MG63 (cell line): ENCODE measurements around the gene GSTM2. TPM values are rescaled to one million over a fixed set of nuclear protein-coding genes. Genes with fewer than 3 reads are reported as not detected.

ENCODE experiments used
- DNase-seq: peaks from one replicate; pipeline ENCODE4 v3.0.0-alpha.2; 2020
- H3K27me3 ChIP-seq: fragments of 250-450 bp; sonication (Bioruptor Pico); 2 replicates; pipeline ENCODE4 v1.5.1; 2020; ENCODE audit warnings: mild to moderate bottlenecking, moderate library complexity
- H3K36me3 ChIP-seq: fragments of 250-450 bp; sonication (Bioruptor Pico); 2 replicates; pipeline ENCODE4 v1.5.1; 2020; ENCODE audit warnings: mild to moderate bottlenecking, moderate library complexity
- H3K4me3 ChIP-seq: fragments of 250-450 bp; sonication (Bioruptor Pico); 2 replicates; pipeline ENCODE4 v1.5.1; 2020; ENCODE audit warnings: mild to moderate bottlenecking, moderate library complexity
- H3K9me3 ChIP-seq: fragments of 250-450 bp; sonication (Bioruptor Pico); 2 replicates; pipeline ENCODE4 v1.5.1; 2020; ENCODE audit warnings: mild to moderate bottlenecking, moderate library complexity
- total RNA-seq: library from RNA; depleted of rRNA; stranded (reverse); fragments of >200 nt; shearing (Covaris generic); gene quantifications from 2 replicates; pipeline ENCODE4 v1.2.3, GENCODE V29; 2014; ENCODE audit warnings: low replicate concordance; rRNA removed

GSTM2 gene
- total RNA-seq, result 20.0 and 22.2 TPM in 2 replicates

DNA sequence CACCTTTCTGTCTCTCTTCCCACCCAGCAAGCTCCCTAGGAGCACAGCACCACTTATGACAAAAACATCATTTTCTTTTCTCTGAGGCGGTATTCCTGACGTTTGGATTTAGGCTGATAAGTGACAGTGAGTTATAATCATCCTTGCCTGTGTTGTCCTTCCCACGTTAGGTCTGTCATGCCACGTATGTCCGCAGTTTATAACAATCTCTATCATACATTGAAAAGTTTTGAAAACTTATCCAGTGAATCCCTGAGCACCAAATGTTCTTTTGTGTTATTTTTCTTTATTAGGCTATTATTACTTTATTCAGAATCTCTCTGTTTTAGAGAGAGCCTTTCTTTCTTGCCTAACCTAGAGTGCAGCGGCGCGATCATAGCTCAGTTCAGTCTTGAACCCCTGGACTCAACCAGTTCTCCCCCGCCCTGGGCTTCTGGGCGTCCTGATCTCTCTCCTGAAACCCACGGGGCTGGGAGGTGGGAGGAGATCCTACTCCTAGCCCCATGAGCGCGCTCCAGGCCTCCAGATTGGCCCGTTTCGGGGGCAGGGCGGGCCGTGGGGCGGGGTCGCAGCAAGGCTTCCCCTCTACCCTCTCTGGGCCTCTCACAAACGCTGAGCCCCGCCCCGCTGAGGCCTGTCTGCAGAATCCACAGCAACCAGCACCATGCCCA, at the start of gene GSTM2:
Gene GSTM2, plus strand, starts transcription at position 606 of the 671 bp plus-strand sequence. Its CDS starts 59 bp downstream, at position 665.
- peak; percentile 99 for DNase-seq
- H3K9me3 ChIP-seq, result no peaks in the 10 kb centered on the region
- peak within 1 kb of the TSS; percentile 38 for H3K4me3 ChIP-seq

DNA sequence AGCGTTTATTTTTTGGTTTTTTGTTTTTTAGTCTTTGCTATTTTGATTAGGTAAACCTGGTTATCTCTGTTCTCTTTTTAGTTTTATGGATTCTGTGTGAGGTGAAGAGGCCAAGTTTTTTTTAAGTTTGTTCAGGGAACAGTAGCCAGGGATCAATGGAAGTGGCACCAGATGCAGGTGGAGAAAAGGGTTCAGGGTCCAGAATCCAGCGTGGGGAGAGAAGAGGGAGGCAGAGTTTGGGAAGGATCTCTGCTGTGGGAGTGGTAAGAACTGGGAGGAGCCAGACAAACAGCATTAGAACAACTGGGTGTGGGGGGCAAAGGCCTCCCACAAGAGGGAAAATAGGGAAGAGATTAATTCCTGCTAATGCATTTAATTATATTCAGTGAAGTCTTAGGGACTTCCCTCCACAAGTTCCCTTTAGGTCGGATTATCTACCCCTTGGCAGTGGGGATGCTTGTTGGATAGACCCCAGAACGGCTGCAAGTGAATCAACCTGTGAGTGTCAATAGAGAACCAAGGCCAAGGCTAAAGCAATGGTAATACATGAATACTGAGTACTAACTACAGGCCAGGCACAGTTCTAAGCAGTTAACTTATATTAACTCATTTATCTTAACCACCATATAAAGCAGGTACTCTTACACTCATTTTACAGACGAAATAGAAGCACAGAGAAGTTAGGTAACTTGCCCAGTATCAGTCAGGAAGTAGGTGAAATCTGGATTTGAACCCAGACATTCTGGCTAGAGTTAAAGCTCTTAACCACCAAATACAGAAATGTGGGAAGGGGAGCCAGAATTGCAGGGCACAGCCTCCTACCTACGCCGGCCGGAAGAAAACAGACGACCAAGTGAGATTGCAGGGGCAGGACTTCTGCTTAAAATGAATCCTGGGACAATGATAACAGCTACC, 48.9 kb upstream of the GSTM2 start:
- no peaks in the 10 kb centered on the region for H3K27me3 ChIP-seq

More for the DNA sequence above, at the start of gene GSTM2:
- no peaks in the 10 kb centered on the region for H3K27me3 ChIP-seq
- H3K36me3 ChIP-seq, result no peaks in the 10 kb centered on the region; the same call in 1 of the 2 replicates

DNA sequence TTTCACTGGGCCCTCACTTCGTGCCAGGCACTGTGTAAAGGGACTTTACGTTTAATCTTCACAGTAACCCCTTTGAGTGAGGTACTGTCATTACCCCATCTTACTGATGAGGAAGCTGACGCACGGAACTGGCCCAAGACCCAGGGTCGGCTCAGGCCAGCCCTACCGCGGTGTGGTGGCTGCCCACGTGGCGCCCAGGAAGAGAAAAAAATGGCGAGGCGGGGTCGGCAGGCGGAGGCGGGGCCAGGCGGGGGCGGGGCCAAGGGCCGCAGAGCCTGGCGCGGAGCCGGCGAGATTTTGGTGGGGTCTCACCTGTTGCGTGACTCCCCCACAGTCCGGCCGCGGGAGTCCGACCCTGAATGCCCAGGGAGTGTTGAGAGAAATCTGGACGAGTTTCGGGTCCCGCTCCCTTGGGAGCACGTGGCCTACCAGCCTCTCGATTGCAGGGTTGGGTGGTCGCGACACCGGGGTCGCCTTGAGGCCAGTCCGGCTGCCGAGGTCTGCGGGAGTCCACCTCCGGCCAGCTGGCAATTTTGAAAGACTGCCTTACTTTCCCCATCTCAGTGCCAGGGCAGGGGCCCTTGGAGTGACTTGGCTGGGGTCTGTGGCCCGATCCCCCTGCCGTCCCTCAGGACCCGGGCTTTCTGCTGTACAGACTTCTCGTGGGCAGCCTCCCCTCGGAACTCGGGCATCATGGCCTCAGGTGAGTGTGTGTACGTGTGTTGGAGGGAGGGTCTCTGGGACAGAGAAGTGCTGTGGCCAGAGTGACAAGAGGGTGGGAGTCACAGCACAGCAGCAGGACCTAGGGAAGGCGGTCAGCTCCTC, 48.1 kb upstream of the GSTM2 start, which contains the start of the genes AMPD2 and GNAT2:
Gene AMPD2, plus strand, starts transcription at position 262 of the 825 bp plus-strand sequence. CDS start 1,339 bp downstream, outside the sequence.
Gene GNAT2, minus strand, starts transcription at position 41 of the 825 bp plus-strand sequence. CDS start 6,746 bp downstream, outside the sequence.
- peak; percentile 99 for DNase-seq
- Histone ChIP-seq H3K9me3 (no peaks in the 10 kb centered on the region), H3K27me3 (no peaks in the 10 kb centered on the region), H3K36me3 (peaks cover 20% of the 10 kb centered on the region), H3K4me3 (peak within 1 kb of the TSS; percentile 90)

More for the DNA sequence above, 48.9 kb upstream of the GSTM2 start:
- peak overlapping the region; percentile 90 for H3K4me3 ChIP-seq
- H3K9me3 ChIP-seq, result no peaks in the 10 kb centered on the region
- peaks cover 20% of the 10 kb centered on the region for H3K36me3 ChIP-seq
- no peak for DNase-seq

DNA sequence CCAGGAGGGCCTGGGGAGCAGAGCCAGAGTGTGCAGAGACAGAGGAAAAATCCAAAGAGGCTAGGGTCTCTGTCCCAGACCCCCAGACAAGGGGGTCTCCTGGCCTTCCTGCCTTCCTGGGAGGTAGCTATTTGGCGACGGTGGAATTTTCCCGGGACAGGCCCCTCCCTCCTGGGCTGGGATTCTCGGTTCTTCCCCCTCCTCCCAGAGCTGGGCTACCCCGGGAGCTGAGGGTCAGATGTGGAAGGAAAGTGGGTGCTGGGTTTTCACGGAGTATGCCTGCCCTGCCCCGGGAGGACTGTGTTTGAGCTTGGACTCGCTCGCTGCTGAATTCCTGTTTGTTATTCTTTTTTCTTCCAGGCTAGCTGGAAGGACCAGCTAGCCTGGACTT, 47.5 kb upstream of the GSTM2 start:
- Histone ChIP-seq H3K9me3 (no peaks in the 10 kb centered on the region), H3K27me3 (no peaks in the 10 kb centered on the region), H3K4me3 (peak overlapping the region; percentile 90), H3K36me3 (peaks cover 25% of the 10 kb centered on the region)
- DNase-seq, result peak; percentile 75

DNA sequence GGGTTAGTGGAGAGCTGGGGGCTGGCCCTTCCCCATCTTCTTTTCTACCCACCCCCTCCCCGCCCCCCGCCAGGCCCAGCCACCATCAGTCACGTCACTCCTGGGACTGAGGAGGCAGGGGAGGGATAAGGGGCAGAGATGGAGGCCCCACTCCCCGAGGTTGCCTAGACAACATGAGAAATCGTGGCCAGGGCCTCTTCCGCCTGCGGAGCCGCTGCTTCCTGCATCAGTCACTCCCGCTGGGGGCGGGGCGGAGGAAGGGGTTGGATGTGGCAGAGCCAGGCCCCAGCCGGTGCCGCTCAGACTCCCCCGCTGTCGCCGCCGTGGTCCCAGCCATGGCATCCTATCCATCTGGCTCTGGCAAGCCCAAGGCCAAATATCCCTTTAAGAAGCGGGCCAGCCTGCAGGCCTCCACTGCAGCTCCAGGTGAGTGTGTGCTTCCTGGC, 47.0 kb upstream of the GSTM2 start:
- peak overlapping the region; percentile 90 for H3K4me3 ChIP-seq
- H3K36me3 ChIP-seq, result peaks cover 30% of the 10 kb centered on the region
- peak; percentile 100 for DNase-seq
- no peaks in the 10 kb centered on the region for H3K9me3 ChIP-seq
- no peaks in the 10 kb centered on the region for H3K27me3 ChIP-seq

DNA sequence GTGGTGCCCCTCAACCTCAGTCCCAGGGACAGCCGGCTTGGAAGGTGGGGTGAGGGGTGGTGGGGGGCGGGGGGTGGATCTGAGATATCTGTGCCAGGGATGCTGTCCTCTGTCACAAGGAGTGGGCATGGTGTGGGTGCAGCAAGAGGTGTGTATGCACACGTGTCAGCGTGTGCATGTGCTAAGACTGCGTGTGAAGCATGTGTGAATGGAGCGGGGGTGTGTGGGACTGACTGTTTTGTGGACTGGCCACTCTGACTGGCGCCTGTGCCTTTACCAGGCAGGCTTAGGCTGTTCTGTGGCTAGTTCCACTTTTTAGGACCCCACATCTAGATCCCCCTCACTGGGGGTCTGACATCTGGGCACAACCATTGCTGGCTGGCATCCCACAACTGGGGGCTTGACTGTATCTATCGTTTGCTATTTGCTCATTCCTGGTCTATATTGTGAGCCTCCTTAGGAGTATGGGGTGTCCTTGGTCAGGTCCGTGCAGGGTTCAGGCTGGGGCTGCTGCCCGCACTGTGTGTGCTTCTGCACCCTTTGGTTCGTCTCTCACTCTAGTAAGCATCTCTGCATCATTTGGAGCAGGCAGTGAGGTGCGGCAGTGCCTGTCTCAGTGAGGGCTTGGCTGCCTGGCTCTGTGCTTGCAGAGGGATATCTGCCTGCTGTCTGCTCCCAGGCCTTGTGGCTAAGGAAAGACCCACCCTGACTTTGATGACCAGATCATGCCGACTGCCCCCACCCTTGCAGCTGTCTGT, 46.3 kb upstream of the GSTM2 start:
- peaks cover 37% of the 10 kb centered on the region for H3K36me3 ChIP-seq
- no peaks in the 10 kb centered on the region for H3K27me3 ChIP-seq
- H3K4me3 ChIP-seq, result peak overlapping the region; percentile 90
- H3K9me3 ChIP-seq, result no peaks in the 10 kb centered on the region
- DNase-seq, result no peak

DNA sequence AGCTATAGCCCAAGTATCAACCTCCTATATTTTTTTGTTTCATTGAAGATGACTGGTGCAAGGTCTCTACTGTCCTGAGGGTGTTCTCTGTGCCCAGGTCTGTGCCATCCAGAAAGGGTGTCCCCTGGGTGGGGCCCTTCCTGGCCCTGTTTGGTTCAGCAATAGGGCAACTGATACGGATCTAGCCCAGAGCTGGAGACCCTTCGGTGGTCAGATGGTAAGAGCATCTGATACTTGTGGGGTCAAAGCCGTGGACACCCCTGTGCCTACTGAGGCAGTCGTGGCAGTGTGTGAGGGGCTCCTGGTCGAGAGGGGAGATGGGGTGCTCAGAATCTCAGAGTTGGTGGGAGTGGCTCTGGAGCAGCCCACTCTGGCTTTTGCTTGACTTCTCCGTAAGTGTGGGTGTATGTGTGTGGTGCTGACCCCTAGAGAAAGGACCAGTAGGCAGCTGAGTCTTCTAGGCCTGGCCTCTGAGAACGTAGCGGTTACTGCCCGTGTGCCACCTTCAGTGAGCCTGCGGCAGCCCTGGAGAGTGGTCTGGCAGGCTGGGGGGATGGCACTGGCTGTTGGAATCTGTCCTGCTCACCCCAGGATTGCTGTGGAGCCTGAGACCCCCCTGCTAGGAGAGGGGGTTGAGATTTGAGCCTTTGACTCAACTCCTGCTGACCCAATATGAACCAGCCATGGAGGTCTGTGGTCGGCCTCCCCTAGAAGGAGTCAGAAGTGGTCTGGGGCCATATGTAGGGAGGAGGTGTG, 45.5 kb upstream of the GSTM2 start:
- DNase-seq, result no peak
- Histone ChIP-seq H3K27me3 (no peaks in the 10 kb centered on the region), H3K4me3 (no peak overlapping the region; the same call in 1 of the 2 replicates), H3K9me3 (no peaks in the 10 kb centered on the region), H3K36me3 (peaks cover 44% of the 10 kb centered on the region)

DNA sequence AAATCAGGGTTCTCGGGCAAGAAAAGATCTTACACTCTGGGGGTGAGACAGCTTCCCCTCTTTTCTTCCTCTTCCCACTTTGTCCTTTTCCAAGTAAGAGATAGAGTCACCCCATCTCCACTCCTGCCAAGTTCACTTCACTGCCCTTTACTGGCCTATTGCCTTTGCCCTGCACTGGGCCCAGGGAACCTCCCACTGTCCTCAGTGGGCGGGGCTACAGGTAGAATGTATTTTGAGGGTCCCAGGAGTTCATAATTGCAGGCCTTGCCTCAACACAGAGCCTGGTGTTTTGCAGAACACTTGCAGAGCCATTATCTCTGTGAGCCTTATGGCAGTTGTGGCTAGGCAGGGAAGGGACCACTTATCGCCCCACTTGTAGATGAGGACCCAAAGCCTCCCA, 45.0 kb upstream of the GSTM2 start:
- Histone ChIP-seq H3K27me3 (no peaks in the 10 kb centered on the region), H3K9me3 (no peaks in the 10 kb centered on the region), H3K36me3 (peaks cover 50% of the 10 kb centered on the region), H3K4me3 (no peak overlapping the region)
- DNase-seq, result no peak

DNA sequence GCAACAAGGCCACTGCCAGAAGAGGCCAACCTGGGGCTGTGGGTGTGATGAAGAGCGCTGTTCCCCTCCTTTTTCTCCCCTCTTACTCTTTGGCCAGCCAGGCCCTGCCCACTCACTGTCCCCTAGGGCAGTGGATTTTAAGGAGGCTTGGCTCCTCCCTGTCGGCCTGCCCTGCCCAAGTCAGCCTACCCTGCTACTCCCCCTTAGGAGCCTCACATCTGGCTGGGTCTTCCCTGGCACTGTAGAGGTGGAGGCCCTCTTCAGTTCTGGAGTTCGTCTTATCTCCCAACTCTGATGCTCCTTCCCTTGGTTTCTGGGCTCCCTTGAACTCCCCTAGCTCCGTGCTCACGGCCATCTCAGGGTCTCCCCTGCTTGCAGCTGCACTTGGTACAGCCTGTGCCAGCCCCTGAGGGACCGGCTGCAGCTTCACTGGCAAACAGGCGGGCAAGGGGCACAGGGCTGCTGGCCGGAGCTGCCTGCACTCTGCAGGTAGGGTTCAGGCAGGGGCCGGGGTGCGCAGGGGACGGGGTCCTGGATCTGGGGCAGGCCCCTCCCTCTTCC, 44.2 kb upstream of the GSTM2 start:
- H3K9me3 ChIP-seq, result no peaks in the 10 kb centered on the region
- no peak for DNase-seq
- no peaks in the 10 kb centered on the region for H3K27me3 ChIP-seq
- peaks cover 58% of the 10 kb centered on the region for H3K36me3 ChIP-seq
- H3K4me3 ChIP-seq, result no peak overlapping the region

DNA sequence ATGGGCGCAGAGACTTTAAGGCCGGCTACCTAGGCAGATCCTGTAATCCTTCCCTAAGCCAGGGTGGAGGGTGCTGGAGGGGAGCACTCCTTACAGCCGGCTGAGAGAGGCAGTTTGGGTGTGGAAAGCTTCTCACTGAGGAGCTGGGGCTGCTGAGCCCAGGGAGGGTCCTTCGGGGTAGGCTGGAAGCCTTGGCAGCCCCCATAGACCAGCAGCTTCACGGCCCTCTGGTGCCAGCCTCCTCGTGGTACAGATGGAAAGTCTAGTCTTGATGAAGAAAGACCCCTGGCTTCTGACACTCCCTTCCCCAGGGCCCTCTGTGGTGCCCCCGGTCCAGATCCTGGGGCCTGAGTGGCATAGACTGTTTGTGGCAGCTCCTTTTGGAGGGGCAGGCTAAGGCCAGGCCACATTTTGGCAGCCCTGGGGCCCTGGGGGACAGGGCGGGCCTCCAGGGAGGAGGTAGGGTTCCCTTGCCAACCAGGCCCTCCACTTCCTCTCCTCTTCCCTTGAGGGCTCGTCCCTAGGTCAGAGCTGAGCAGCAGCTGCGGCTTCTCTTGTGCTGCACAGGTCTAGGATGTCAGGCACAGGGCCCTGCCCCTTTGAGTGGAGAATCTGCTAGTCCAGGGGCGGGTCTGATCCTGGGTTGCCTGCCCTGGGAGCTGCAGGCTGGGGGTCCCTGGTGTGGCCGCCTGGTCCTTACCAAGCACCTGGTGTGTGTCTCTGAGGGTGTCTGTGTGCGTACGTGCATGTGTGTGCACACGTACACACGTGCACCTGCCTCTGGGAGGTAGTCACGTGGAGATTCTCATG, 43.5 kb upstream of the GSTM2 start:
- Histone ChIP-seq H3K36me3 (peaks cover 65% of the 10 kb centered on the region), H3K4me3 (no peak overlapping the region), H3K27me3 (no peaks in the 10 kb centered on the region), H3K9me3 (no peaks in the 10 kb centered on the region)
- DNase-seq, result no peak

DNA sequence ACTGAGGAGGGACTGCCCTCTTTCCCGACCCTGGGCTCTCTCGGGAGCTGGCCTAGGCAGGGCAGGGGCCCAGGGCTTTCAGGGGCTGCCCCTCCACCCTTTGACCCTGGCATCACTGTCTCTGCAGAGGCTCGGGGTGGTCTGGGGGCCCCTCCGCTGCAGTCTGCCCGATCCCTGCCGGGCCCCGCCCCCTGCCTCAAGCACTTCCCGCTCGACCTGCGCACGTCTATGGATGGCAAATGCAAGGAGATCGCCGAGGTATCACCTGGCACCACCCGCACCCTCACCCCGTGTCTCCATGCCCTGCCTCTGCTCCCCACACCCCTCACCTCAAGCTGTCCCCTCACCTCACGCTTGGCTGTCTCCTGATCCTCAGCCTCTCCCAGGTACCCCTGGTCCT, 42.7 kb upstream of the GSTM2 start:
- H3K36me3 ChIP-seq, result peaks cover 69% of the 10 kb centered on the region
- H3K4me3 ChIP-seq, result no peak overlapping the region
- DNase-seq, result no peak
- no peaks in the 10 kb centered on the region for H3K9me3 ChIP-seq
- H3K27me3 ChIP-seq, result no peaks in the 10 kb centered on the region

DNA sequence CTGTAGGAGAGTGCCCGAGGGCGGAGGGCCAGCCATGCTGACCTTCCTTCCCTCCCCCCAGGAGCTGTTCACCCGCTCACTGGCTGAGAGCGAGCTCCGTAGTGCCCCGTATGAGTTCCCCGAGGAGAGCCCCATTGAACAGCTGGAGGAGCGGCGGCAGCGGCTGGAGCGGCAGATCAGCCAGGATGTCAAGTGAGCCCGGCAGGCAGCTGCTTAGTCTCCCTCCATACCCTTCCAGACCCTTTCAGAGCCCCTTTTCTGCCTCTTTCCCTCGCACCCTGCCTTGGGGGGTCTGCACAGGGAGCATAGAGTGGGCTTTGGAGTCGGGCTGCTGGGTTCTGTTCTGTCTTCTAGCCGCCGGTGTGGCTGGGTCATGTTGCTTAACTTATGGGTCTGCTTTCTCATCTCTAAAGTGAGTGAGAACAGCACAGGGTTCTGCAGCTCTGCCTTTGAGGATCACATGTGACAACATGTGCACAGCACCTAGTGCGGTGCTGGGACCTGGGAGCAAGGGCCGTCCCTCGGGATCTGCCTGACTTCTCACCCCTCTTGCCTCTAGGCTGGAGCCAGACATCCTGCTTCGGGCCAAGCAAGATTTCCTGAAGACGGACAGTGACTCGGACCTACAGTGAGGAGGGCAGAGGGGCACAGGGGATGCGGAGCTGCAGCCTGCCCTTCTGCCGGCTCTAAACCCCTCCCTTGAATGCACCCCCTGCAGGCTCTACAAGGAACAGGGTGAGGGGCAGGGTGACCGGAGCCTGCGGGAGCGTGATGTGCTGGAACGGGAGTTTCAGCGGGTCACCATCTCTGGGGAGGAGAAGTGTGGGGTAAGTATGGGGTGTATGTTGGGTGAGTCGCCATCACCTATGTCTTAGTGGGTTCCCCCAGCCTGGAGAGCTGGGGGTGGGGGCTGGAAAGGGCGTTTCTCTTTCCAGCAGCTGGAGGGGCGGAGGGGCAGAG, 42.0 kb upstream of the GSTM2 start:
- no peaks in the 10 kb centered on the region for H3K27me3 ChIP-seq
- no peak overlapping the region for H3K4me3 ChIP-seq

DNA sequence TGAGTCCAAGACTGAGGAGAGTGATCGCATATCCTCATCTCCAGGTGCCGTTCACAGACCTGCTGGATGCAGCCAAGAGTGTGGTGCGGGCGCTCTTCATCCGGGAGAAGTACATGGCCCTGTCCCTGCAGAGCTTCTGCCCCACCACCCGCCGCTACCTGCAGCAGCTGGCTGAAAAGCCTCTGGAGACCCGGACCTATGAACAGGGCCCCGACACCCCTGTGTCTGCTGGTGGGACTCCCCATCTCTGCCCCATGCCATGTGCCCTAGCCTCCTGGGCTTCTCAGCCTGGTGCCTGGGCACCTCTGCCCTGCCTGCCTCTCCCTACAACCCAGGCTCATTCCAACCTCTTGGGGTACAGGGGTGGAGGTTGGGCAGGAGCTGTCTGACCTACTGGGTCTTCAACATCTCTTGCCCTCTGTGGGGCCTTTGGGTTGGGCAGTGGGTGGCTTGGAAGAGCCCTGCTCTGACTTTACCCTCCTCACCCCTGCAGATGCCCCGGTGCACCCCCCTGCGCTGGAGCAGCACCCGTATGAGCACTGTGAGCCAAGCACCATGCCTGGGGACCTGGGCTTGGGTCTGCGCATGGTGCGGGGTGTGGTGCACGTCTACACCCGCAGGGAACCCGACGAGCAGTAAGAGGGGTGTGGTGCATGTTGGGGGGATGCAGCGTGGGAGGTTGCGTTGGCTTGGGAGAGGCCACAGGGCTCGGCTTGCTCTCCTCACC, 41.0 kb upstream of the GSTM2 start:
- Histone ChIP-seq H3K36me3 (peaks cover 74% of the 10 kb centered on the region), H3K4me3 (no peak overlapping the region), H3K9me3 (no peaks in the 10 kb centered on the region), H3K27me3 (no peaks in the 10 kb centered on the region)
- no peak for DNase-seq

More for the DNA sequence above, 42.0 kb upstream of the GSTM2 start:
- Histone ChIP-seq H3K36me3 (peaks cover 71% of the 10 kb centered on the region), H3K9me3 (no peaks in the 10 kb centered on the region)
- no peak for DNase-seq
